ENCODE measurements around the gene OR2B2.

The OR2B2 gene

DNA sequence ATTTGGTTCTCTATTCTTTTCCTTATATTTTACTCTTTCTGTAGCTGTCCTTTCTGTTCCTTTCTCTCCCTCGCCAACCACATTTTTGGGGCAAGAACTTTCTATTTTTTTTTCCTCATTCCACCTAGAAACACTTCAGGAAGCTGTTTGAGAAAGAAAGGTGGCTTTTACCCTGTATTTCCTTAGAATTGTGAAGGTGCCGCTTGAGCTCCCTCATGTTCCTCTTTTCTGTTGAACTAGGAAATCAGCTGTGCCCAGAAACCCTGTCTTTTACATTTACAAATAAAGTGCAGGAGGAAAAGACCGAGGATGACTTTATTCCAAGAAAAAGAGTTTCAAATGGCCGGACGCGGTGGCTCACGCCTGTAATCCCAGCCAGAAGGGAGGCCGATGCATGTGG, 38.2 kb downstream of the OR2B2 start:
- H3K4me1 ChIP-seq (ENCODE audit: control insufficient read depth, insufficient read depth, low read length) = no peaks in the 10 kb centered on the region
- H3K4me3 ChIP-seq (ENCODE audit: low read depth, low read length) = no peak overlapping the region
- ChIA-PET CTCF (interaction anchor here (0.7 to 1.4 kb wide), 3 partner anchors 8 to 21 kb away, joined by 3 to 4 read pairs (median 3); no protein-coding TSS in a partner anchor), POLR2A (interaction anchor here (1.0 to 3.2 kb wide), 4 partner anchors 9 to 65 kb away, joined by 3 to 17 read pairs (median 6); a partner anchor contains a TSS)
- no peaks in the 10 kb centered on the region for H3K36me3 ChIP-seq (ENCODE audit: control insufficient read depth in 2 of 2, insufficient read depth in 1 of 2, low read length in 2 of 2)
- H3K9me3 ChIP-seq (ENCODE audit: control insufficient read depth, insufficient read depth, low read depth, low read length) = no peaks in the 10 kb centered on the region
- no peak overlapping the region for H3K27ac ChIP-seq (ENCODE audit: extremely low read depth, low read depth, low read length)
- TF ChIP-seq, protein P1, sequence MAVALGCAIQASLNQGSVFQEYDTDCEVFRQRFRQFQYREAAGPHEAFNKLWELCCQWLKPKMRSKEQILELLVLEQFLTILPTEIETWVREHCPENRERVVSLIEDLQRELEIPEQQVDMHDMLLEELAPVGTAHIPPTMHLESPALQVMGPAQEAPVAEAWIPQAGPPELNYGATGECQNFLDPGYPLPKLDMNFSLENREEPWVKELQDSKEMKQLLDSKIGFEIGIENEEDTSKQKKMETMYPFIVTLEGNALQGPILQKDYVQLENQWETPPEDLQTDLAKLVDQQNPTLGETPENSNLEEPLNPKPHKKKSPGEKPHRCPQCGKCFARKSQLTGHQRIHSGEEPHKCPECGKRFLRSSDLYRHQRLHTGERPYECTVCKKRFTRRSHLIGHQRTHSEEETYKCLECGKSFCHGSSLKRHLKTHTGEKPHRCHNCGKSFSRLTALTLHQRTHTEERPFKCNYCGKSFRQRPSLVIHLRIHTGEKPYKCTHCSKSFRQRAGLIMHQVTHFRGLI (tag by site-specific recombination; IDR thresholded peaks at IDR 0.05) = no peak
- TF ChIP-seq ZXDB (tag by site-specific recombination; IDR thresholded peaks at IDR 0.05) (no peak), FEZF1 (tag by site-specific recombination; IDR thresholded peaks at IDR 0.05) (no peak), PRDM6 (tag by site-specific recombination; IDR thresholded peaks at IDR 0.05) (no peak), ZIC2 (tag by site-specific recombination; IDR thresholded peaks at IDR 0.05) (no peak), ZNF302 (tag by site-specific recombination; IDR thresholded peaks at IDR 0.05; ENCODE audit: low read depth) (no peak), ZNF23 (tag by site-specific recombination; IDR thresholded peaks at IDR 0.05; ENCODE audit: borderline replicate concordance) (no peak), ZNF610 (tag by site-specific recombination; IDR thresholded peaks at IDR 0.05; ENCODE audit: borderline replicate concordance) (no peak), ZNF391 (tag by site-specific recombination; IDR thresholded peaks at IDR 0.05; ENCODE audit: borderline replicate concordance, low read depth) (no peak), ZFP37 (tag by site-specific recombination; IDR thresholded peaks at IDR 0.05) (no peak), ZNF121 (tag by site-specific recombination; IDR thresholded peaks at IDR 0.05) (no peak)
- TF ChIP-seq, protein P2, sequence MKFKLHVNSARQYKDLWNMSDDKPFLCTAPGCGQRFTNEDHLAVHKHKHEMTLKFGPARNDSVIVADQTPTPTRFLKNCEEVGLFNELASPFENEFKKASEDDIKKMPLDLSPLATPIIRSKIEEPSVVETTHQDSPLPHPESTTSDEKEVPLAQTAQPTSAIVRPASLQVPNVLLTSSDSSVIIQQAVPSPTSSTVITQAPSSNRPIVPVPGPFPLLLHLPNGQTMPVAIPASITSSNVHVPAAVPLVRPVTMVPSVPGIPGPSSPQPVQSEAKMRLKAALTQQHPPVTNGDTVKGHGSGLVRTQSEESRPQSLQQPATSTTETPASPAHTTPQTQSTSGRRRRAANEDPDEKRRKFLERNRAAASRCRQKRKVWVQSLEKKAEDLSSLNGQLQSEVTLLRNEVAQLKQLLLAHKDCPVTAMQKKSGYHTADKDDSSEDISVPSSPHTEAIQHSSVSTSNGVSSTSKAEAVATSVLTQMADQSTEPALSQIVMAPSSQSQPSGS (tag by site-specific recombination; IDR thresholded peaks at IDR 0.05; ENCODE audit: low read depth) = no peak
- TF ChIP-seq, protein P3, sequence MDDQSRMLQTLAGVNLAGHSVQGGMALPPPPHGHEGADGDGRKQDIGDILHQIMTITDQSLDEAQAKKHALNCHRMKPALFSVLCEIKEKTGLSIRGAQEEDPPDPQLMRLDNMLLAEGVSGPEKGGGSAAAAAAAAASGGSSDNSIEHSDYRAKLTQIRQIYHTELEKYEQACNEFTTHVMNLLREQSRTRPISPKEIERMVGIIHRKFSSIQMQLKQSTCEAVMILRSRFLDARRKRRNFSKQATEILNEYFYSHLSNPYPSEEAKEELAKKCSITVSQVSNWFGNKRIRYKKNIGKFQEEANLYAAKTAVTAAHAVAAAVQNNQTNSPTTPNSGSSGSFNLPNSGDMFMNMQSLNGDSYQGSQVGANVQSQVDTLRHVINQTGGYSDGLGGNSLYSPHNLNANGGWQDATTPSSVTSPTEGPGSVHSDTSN (CRISPR knock-in tag; IDR thresholded peaks at IDR 0.05) = no peak
- TF ChIP-seq, protein P4, sequence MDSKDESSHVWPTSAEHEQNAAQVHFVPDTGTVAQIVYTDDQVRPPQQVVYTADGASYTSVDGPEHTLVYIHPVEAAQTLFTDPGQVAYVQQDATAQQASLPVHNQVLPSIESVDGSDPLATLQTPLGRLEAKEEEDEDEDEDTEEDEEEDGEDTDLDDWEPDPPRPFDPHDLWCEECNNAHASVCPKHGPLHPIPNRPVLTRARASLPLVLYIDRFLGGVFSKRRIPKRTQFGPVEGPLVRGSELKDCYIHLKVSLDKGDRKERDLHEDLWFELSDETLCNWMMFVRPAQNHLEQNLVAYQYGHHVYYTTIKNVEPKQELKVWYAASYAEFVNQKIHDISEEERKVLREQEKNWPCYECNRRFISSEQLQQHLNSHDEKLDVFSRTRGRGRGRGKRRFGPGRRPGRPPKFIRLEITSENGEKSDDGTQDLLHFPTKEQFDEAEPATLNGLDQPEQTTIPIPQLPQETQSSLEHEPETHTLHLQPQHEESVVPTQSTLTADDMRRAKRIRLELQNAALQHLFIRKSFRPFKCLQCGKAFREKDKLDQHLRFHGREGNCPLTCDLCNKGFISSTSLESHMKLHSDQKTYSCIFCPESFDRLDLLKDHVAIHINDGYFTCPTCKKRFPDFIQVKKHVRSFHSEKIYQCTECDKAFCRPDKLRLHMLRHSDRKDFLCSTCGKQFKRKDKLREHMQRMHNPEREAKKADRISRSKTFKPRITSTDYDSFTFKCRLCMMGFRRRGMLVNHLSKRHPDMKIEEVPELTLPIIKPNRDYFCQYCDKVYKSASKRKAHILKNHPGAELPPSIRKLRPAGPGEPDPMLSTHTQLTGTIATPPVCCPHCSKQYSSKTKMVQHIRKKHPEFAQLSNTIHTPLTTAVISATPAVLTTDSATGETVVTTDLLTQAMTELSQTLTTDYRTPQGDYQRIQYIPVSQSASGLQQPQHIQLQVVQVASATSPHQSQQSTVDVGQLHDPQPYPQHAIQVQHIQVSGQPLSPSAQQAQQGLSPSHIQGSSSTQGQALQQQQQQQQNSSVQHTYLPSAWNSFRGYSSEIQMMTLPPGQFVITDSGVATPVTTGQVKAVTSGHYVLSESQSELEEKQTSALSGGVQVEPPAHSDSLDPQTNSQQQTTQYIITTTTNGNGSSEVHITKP (tag by site-specific recombination; IDR thresholded peaks at IDR 0.05) = no peak

All from HEK293 (cell line).